ENCODE data around the gene GMEB2.
A peak's percentile ranks its signal among the peaks of the same experiment; 100 is the strongest.
"Not testable (repeated sequence)": the region's sequence is repeated elsewhere in the genome, so short reads cannot be mapped to it uniquely, and the experiment has no call there.

GMEB2 gene

DNA sequence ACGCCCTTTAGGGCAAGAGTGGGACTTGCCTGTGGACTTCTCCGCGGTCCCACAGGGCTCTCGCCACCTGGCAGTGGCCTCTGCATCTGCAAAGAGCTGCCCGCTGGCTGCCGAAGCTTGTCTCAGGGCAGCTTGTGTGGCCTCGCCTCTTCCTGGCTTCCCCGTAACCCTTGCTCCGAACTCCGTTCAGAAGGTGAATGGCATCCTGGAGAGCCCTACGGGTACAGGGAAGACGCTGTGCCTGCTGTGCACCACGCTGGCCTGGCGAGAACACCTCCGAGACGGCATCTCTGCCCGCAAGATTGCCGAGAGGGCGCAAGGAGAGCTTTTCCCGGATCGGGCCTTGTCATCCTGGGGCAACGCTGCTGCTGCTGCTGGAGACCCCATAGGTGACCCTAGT is 34.2 kb upstream of the GMEB2 start:
- Histone ChIP-seq H3K36me3 (ENCODE audit: insufficient read depth) (no peaks in the 10 kb centered on the region), H3K27ac (no peak overlapping the region), H3K4me1 (ENCODE audit: low read depth, poor library complexity, severe bottlenecking) (no peaks in the 10 kb centered on the region), H3K4me2 (no peak overlapping the region), H3K9ac (no peak overlapping the region), H3K4me3 (IDR thresholded peaks at IDR 0.05; ENCODE audit: insufficient read depth, low read depth, low read length) (no peak overlapping the region), H3K79me2 (ENCODE audit: insufficient read depth, low read depth) (no peaks in the 10 kb centered on the region; the same call in 1 of the 2 replicates), H2AFZ (ENCODE audit: low read depth) (no peak overlapping the region), H3K27me3 (ENCODE audit: insufficient read depth, low read depth) (peaks cover under 1% of the 10 kb centered on the region; the same call in 1 of the 2 replicates), H4K20me1 (ENCODE audit: insufficient read depth) (no peaks in the 10 kb centered on the region)
- TF ChIP-seq, protein P1, sequence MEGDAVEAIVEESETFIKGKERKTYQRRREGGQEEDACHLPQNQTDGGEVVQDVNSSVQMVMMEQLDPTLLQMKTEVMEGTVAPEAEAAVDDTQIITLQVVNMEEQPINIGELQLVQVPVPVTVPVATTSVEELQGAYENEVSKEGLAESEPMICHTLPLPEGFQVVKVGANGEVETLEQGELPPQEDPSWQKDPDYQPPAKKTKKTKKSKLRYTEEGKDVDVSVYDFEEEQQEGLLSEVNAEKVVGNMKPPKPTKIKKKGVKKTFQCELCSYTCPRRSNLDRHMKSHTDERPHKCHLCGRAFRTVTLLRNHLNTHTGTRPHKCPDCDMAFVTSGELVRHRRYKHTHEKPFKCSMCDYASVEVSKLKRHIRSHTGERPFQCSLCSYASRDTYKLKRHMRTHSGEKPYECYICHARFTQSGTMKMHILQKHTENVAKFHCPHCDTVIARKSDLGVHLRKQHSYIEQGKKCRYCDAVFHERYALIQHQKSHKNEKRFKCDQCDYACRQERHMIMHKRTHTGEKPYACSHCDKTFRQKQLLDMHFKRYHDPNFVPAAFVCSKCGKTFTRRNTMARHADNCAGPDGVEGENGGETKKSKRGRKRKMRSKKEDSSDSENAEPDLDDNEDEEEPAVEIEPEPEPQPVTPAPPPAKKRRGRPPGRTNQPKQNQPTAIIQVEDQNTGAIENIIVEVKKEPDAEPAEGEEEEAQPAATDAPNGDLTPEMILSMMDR (conservative IDR thresholded peaks at IDR 0.05; ENCODE audit: low read depth, low read length), result no peak

DNA sequence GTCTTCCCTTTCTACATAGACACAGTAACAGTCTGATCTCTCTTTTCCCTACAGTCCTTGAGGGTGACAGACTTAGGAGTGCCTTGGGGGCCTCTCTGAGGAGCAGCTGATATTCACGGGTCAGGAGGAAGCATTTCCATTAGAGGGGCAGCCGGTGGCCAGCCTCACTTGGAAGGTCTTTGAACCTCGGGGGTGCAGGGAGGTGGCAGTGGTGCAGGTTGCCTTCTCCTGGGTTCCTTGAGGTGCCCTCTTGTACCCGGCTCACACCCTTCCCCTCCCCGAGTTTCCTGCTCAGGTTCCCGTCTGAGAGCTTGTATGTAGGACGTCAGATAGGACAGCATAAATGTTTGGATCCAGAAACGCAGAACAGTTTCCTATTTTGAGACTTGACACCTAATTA is 33.7 kb upstream of the GMEB2 start:
- Histone ChIP-seq H3K4me3 (IDR thresholded peaks at IDR 0.05; ENCODE audit: insufficient read depth, low read depth, low read length) (no peak overlapping the region), H4K20me1 (ENCODE audit: insufficient read depth) (no peaks in the 10 kb centered on the region), H3K4me1 (ENCODE audit: low read depth, poor library complexity, severe bottlenecking) (no peaks in the 10 kb centered on the region), H3K27me3 (ENCODE audit: insufficient read depth, low read depth) (peaks cover 5% of the 10 kb centered on the region; the same call in 1 of the 2 replicates), H3K36me3 (ENCODE audit: insufficient read depth) (no peaks in the 10 kb centered on the region), H3K27ac (no peak overlapping the region), H3K4me2 (no peak overlapping the region), H3K79me2 (ENCODE audit: insufficient read depth, low read depth) (no peaks in the 10 kb centered on the region; the same call in 1 of the 2 replicates), H2AFZ (ENCODE audit: low read depth) (no peak overlapping the region), H3K9ac (no peak overlapping the region)
- TF ChIP-seq, protein P1 (conservative IDR thresholded peaks at IDR 0.05; ENCODE audit: low read depth, low read length), result no peak

DNA sequence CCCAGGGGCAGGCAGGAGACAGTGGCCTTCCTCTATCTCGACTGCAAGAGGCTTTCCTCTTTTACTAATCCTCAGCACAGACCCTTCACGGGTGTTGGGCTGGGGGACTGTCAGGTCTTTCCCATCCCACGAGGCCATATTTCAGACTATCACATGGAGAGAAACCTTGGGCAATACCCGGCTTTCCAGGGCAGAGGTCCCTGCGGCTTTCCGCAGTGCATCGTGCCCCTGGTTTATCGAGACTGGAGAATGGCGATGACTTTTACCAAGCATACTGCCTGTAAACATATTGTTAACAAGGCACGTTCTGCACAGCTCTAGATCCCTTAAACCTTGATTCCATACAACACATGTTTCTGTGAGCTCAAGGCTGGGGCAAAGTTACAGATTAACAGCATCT is 33.3 kb upstream of the GMEB2 start:
- H4K20me1 ChIP-seq (ENCODE audit: insufficient read depth); H2AFZ ChIP-seq (ENCODE audit: low read depth): not testable (repeated sequence)

DNA sequence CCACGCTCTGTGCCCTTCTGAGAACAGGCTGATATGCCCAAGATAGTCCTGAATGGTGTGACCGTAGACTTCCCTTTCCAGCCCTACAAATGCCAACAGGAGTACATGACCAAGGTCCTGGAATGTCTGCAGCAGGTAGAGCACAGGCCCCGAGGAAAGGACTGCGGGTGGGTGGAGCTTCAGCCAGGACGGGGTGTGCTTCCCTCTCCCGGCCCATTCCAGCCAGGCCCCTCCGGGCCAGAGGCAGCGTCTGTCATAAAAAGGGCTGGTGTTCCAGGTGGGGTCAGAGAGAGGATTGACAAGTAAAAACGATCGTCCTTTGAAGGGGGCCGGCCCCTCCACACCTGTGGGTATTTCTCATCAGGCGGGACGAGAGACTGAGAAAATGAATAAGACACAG is 32.5 kb upstream of the GMEB2 start:
- Histone ChIP-seq H2AFZ (ENCODE audit: low read depth) (no peak overlapping the region), H3K9ac (no peak overlapping the region), H3K27ac (no peak overlapping the region), H3K4me2 (peak overlapping the region; percentile 91; the same call in 1 of the 2 replicates), H3K4me3 (IDR thresholded peaks at IDR 0.05; ENCODE audit: insufficient read depth, low read depth, low read length) (no peak overlapping the region), H4K20me1 (ENCODE audit: insufficient read depth) (no peaks in the 10 kb centered on the region), H3K27me3 (ENCODE audit: insufficient read depth, low read depth) (peaks cover 18% of the 10 kb centered on the region), H3K4me1 (ENCODE audit: low read depth, poor library complexity, severe bottlenecking) (no peaks in the 10 kb centered on the region), H3K36me3 (ENCODE audit: insufficient read depth) (no peaks in the 10 kb centered on the region), H3K79me2 (ENCODE audit: insufficient read depth, low read depth) (no peaks in the 10 kb centered on the region; the same call in 1 of the 2 replicates)
- TF ChIP-seq, protein P1 (conservative IDR thresholded peaks at IDR 0.05; ENCODE audit: low read depth, low read length), result no peak

More for the DNA sequence above, 33.3 kb upstream of the GMEB2 start:
- not testable (repeated sequence) for H3K79me2 ChIP-seq (ENCODE audit: insufficient read depth, low read depth); H3K4me3 ChIP-seq (IDR thresholded peaks at IDR 0.05; ENCODE audit: insufficient read depth, low read depth, low read length); H3K4me2 ChIP-seq; H3K27me3 ChIP-seq (ENCODE audit: insufficient read depth, low read depth); H3K27ac ChIP-seq; H3K9ac ChIP-seq; H3K36me3 ChIP-seq (ENCODE audit: insufficient read depth); H3K4me1 ChIP-seq (ENCODE audit: low read depth, poor library complexity, severe bottlenecking)

DNA sequence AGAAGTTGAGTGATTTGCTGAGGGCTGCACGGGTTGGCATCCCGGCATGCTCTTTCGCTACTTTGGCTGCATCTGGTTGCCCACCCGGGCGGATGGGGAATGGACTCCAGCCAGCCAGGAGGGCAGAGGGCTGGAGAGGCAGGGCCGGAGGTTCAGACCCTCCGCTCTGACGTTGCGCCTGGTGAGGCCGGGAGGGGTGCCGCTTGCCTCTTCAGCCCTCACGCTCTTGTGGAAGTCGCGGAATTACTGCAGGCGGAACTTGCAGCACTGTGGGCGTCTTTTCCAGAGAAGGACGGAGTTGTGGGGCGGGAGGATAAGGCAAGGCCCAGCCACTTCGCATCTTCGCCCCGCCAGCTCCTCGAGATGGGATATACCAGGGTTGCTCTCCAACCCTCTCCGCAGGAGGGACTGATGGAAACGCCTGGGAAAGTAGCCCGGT is 31.9 kb upstream of the GMEB2 start:
- TF ChIP-seq, protein P1 (conservative IDR thresholded peaks at IDR 0.05; ENCODE audit: low read depth, low read length), result no peak

More for the DNA sequence above, 31.9 kb upstream of the GMEB2 start:
- Histone ChIP-seq H3K27me3 (ENCODE audit: insufficient read depth, low read depth) (peaks cover 22% of the 10 kb centered on the region), H4K20me1 (ENCODE audit: insufficient read depth) (no peaks in the 10 kb centered on the region), H3K9ac (peak overlapping the region; percentile 67; the same call in 1 of the 2 replicates), H3K36me3 (ENCODE audit: insufficient read depth) (no peaks in the 10 kb centered on the region), H2AFZ (ENCODE audit: low read depth) (peak overlapping the region; percentile 85), H3K79me2 (ENCODE audit: insufficient read depth, low read depth) (no peaks in the 10 kb centered on the region; the same call in 1 of the 2 replicates), H3K27ac (no peak overlapping the region), H3K4me1 (ENCODE audit: low read depth, poor library complexity, severe bottlenecking) (no peaks in the 10 kb centered on the region), H3K4me2 (peak overlapping the region; percentile 91), H3K4me3 (IDR thresholded peaks at IDR 0.05; ENCODE audit: insufficient read depth, low read depth, low read length) (no peak overlapping the region)

Data from KMS-11 (cell line).